Medulla oblongata (tissue), 1 donor: ENCODE results near the gene GARNL3.
A peak's percentile ranks its signal among the peaks of the same experiment; 100 is the strongest.

Experiments
- DNase-seq: peaks from one replicate; pipeline ENCODE4 v3.0.0-alpha.2; 2015; ENCODE audit errors: extremely low spot score

The GARNL3 gene

DNA sequence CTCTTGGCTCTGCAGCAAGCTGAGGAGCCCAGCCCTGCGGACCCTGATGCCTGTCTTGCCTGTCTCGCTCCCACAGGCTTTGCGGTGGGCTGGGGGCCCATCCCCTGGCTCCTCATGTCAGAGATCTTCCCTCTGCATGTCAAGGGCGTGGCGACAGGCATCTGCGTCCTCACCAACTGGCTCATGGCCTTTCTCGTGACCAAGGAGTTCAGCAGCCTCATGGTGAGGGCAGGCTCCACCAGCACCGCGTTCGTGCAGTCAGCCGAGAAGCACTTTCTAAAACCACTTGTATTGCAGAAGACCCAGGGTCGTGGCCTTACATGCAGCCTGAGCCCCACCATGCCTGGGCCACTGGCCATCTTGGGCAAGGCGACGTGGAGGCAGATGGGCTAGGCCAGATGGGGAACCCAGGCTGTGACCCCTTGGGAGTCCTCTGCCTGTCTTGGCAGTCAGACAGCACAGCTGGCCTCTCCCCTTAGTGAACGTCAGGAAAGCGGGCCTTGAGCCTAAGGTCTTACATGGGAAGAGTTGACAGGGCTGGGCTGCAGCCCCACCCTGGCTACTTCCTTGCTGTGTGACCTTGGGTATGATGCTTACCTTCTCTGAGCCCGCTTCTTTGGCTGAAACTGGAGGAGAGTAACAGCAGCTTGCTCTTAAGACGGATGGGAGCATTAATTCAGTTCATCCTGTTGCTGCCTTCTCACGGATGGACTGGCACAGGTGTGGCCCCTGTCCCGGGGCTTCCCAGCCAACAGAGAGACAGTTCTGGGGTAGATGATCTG, 141.0 kb downstream of the GARNL3 start:
- DNase-seq: no peak

DNA sequence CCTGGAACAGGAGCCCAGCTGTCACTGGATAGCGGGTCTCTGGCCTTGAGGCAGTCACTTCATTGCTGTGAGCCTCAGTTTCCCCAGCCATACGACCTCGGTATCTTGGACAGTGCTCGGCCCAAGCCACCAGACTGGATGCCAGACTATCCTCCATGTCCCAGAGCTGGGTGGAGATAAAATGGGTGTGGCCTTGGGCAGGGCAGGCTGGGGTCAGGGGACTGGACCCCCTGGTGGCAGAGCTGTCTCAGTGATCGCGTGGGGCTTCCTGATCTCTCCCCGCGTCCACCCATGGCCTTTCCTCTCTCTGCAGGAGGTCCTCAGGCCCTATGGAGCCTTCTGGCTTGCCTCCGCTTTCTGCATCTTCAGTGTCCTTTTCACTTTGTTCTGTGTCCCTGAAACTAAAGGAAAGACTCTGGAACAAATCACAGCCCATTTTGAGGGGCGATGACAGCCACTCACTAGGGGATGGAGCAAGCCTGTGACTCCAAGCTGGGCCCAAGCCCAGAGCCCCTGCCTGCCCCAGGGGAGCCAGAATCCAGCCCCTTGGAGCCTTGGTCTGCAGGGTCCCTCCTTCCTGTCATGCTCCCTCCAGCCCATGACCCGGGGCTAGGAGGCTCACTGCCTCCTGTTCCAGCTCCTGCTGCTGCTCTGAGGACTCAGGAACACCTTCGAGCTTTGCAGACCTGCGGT, 142.4 kb downstream of the GARNL3 start:
- DNase-seq: no peak

DNA sequence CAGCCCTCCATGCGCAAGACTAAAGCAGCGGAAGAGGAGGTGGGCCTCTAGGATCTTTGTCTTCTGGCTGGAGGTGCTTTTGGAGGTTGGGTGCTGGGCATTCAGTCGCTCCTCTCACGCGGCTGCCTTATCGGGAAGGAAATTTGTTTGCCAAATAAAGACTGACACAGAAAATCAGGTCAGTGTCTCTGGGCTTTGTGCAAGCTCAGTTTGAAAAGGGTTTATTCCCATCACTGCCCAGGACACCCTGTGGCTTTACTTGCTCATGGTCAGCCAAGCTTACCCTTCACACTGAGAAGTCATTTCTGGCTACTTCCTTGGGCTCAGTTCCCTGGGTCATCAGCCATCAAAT, 142.9 kb downstream of the GARNL3 start:
- DNase-seq: peak; percentile 41

GRCh38 chr9:127411122-127411521, 146.5 kb downstream of the GARNL3 start:
- peak; percentile 58 for DNase-seq

DNA sequence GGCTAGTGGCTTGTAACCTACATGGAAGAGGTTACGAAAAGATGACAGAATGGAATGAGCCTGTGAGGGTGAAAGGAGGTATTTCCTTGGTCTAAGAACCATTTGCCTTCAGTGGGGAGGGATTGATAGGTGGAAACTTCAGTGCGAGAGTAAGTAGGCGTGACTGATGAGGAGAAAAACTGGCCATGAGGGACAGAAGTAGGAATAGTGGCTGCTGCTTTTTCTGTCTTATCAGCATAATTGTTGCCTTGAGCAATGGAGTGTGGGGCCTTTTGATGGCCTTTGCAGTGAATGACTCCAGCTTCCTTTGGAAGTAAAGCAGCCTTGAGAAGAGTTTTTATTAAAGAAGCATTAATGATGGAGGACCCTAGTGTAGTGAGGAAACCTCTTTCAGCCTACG, 150.6 kb downstream of the GARNL3 start:
- DNase-seq: no peak

DNA sequence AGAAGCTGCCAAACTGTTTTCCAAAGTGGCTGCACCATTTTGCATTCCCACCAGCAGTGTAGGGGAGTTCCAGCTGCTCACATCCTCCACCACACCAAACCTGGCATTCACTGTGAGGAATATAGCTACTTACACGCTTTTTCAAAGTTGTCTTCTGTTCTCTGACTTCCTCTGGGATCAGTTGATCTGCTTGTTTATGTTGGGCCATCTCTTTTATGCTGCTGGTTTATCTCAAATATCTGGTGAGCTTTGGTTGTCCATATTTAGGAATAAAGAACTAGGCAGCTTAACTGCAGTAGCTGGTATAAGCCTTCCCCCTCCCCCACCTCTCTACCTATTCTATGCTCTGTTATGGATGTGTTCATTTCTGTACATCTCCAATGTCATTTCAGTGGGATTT, 151.1 kb downstream of the GARNL3 start:
- no peak for DNase-seq

- DNase-seq: no peak
These were observed 152.8 kb downstream of the GARNL3 start for GRCh38 chr9:127417131-127418036.

DNA sequence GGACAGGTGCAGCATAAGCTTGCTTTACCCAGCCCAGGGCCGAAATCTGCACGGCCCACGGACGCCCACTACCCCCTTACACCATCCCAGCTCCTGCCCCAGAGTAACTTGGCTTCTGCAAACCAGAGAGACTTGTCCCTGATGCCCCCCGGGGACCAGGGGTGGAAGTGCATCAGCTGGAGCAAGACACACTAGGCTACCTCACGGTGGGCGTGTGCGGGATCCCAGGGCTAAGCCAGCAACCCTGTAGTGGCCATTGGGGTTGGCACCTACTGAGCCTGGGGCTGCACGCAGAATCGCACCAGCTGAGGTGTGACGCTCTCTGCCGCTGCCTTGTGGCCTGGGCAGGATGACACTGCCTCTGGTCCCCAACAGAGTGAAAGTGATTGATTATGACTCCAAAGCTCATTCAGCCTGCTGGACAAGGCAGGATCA, 153.5 kb downstream of the GARNL3 start:
- DNase-seq: no peak

- DNase-seq: no peak
These were observed 154.8 kb downstream of the GARNL3 start for GRCh38 chr9:127419348-127419747.

- no peak for DNase-seq
These were observed 156.5 kb downstream of the GARNL3 start for GRCh38 chr9:127421057-127421456.

- no peak for DNase-seq
These were observed 157.7 kb downstream of the GARNL3 start for GRCh38 chr9:127422133-127422782.

DNA sequence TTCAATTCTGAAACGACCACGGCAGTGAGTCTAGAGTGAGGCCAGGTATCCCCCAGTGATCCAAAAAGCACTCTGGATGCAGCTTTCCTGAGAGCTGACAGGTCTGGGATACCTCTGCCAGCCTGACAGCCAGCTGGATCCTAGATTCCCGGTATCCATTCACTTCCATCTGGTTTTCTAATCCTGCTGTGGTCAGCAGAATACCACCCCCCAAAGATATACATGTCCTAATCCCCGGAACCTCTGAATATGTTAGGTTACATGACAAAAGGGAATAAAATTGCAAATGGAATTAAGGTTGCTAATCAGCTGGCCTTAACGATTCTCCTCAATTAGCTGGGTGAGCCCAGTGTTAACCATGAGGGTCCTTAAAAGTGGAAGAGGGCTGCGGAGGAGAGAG, 158.2 kb downstream of the GARNL3 start:
- DNase-seq: no peak

DNA sequence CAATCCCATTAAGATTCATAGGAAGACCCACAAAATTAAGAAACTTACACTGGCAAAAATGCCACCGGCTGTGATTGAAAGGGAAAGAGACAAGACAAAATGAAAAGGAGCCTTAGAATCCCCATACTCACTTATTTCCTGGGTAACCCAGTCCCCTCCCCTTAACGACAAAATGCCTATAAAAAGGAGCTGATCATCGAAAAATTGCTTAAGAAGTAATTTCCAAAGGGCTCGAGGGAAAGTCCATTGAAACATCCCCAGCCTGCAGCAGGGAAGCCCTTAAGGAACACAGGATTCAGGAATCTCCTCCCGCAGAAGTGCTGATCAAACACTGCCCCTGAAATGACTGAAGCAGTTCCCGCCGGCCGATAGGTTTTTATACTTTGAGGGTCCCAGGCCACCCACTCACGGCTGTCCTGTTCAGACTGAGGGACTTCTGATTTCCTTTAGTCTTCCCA, 158.9 kb downstream of the GARNL3 start:
- no peak for DNase-seq

DNA sequence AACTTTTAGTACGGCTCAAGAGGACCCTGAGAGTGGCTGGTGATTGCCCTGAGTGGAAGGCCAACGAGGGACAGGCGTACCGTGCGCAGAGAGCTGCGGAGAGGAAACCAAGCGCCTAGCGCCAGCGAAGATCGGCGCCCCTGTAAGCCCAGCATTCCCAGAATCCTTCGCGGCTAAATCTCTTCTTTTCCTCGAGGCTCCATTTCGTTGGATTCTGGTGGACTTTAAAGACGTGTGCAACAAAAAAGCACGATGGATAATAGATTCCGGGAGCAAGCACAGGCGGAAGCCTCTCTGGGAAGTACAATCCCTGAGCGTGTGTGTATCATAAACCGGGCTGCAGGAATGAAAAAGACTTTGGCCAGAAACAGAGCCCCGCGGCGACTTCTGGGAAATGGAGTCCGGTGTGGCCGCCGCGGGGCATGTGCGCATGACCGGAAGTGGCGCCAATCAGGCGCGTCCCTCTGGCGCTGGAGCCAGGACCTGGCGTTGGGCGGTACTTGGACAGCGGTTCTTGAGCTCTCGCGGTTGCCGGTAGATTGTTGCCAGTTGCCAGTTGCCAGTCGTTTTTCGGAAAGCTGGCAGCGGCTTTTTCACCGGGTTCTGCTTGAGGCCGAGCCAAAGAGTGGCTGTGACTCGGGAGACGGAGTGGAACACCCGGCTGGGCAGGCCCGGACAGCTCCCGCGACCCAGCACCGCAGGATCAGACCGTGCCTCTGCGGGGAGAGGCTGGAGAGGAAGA, 159.5 kb downstream of the GARNL3 start, which contains the start of gene ZNF79:
ZNF79 (plus strand) TSS at position 449 of the 742 bp plus-strand sequence. CDS start 406 bp downstream, outside the sequence.
- peak; percentile 95 for DNase-seq

GRCh38 chr9:127424676-127424999, 160.1 kb downstream of the GARNL3 start:
- no peak for DNase-seq

DNA sequence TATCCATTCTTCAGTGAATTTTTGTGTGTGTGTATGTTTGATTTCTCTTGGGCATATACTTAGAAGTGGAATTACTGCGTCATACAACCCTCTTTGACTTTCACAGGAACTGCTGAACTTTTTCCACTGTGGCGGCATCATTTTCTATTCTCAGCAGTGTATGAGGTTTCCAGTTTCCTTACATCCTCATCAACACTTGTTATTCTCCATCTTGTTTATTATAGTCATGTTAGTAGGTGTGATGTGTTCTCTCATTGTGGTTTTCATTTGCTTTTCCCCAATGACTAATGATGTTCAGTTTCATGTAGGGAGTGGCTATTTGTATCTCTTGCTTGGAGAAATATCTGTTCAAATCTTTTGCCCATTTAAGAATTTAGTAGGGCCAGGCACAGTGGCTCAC, 162.2 kb downstream of the GARNL3 start:
- DNase-seq: no peak

DNA sequence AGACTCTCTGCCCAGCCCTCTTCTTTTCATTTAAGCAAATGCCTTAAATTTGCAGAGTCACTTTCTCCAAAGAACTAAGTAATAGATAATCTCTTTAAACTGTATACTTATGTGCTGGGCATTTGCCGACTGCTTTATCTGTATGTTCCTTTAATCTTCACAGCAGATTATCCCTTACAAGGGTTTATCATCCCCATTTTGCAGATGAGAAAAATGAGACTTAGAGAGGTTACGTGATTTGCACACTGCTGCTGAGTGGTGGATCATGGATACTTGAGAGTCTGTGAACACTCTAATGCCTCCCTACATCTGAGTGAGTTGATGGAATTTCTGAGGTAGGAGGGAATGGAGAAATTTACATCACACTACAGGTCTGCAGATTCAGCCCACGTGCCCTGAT, 163.8 kb downstream of the GARNL3 start:
- no peak for DNase-seq

DNA sequence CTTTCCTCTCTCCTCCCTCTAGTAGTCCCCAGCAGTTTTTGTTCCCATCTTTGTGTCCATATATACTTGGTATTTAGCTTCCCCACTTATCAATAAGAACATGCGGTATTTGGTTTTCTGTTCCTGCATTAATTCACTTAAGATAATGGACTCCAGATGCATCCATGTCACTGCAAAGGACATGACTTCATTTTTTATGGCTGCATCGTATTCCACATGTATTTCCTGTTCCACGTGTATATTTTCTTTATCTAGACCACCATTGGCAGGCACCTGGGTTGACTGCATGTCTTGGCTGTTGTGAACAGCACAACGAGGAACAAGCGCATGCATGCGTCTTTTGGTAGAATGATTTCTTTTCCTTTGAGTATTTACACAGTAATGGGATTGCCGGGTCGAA, 165.8 kb downstream of the GARNL3 start:
- no peak for DNase-seq

- no peak for DNase-seq
These were observed 173.1 kb downstream of the GARNL3 start for GRCh38 chr9:127437497-127438264.

GRCh38 chr9:127438394-127438793, 173.8 kb downstream of the GARNL3 start:
- DNase-seq: no peak
